ENCODE measurements around the gene ABCA10.
"Not testable (repeated sequence)": the region's sequence is repeated elsewhere in the genome, so short reads cannot be mapped to it uniquely, and the experiment has no call there.

ABCA10 gene

DNA sequence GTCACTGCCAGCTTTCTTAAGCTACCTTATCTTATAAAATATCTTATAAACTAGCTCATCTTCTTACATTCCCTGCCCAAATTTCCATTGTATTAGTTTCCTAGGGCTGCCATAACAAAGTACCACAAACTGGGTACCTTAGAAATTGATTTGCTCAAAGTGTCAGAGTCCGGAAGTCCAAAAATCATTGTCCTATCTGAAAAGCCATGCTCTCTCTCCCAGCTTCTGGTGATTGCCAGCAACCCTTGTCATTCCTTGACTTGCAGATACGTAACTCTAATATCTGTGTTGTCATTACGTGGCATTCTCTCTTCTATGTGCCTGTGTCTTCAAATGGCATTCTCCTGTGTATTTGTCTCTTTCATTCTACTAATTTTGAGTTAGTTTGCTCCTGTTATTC, 2.3 kb upstream of the ABCA10 start:
- no peak for DNase-seq (ENCODE audit: low spot score)

DNA sequence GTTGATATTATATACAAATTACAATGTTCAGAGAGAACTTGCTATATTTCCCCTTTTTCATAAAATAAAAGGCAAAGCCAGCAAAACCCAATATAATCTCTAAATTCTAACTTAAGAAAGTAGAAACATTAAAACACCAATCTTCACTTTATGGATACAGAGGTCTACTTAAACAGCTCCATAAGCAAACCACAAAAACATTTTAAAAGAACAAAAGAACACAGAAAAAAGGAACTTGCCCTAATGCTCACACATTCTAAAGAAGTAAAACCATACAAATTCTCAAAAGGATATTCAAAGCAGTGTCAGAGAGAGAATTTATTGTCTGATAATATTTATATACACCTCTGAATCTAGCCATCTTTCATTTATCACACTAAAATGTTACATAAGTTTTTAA, 606 bp downstream of the ABCA10 start:
- no peak for DNase-seq (ENCODE audit: low spot score)

DNA sequence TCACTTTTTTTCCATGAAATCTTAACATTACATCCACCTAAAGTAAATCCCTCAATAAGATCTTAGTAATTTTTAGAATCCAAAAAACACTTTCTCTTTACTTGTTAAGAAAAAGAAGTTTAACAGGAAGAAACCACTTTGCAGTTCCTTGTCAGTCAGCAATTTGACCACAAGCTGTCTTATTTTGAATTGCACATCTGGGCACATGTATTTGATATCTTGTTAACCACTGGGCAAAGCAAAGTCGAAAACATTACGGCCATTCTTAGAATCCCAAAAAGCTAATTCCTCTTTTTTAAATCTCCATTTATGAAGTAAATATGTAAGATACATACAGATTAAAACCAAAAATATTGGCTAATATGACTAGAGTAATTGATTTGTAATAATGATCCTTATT, 1.1 kb downstream of the ABCA10 start:
- DNase-seq (ENCODE audit: low spot score) = no peak

DNA sequence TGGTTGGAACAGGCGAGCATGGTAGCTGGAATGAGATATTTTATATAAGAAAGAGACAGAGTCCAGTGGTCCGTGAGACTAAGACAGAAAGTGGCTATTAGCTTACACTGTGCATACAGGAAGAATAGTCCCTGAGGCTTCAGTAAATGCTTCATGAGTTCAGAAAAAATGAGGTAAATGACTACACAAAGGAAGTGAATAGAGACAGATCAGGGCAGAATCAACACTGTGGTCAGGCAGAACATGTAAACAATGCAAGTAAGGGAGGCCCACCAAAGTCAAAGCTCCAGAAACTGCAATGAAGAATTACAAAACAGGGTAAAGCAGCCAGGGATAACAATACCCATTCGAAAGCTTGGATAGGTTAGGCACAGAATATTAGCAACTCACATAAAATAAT, 4.8 kb downstream of the ABCA10 start:
- no peak for DNase-seq (ENCODE audit: low spot score)

DNA sequence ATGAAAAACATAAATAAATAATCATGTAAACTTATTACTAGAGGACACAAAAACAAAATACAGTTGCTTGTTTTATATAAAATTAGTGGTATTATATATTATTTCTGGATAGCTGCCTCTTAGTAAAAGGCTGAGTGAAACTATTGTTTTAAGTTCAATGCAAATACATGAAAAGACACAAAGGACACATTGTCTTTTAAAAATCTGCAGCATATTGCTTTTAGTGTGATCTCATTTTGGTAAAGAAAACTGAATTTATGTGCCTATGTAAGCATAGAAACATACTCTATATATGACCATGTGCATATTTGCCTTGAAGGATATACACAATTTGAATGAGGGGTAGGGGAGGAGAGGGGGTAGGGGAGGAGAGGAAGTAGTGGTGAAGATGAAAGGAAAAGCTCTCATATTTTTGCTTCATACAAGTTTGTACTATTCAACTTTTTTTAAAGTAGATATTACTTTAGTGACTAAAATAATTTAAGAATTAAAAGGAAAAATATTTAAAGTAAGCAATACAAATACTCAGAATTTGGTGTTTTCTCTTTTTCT, 5.8 kb downstream of the ABCA10 start:
- DNase-seq (ENCODE audit: low spot score) = no peak

DNA sequence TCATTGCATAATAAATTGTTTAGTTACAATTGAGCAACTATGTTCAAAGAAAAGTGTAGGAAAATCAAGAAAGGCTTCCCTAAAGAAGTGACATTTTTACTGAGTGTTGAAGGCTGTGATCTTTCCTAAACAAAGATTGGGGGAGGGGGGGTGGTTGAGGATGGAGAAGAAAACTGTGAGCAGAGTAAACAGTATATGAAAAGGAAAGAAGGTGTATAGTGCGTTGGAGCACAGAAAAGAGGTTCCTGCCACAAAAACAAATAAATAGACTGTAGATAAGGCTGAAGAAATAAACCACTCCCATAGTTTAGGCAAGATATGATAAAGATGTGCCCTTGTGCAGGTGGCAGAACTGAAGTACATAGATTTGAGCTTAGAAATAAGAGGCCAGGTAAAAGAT, 8.5 kb downstream of the ABCA10 start:
- DNase-seq (ENCODE audit: low spot score) = no peak

DNA sequence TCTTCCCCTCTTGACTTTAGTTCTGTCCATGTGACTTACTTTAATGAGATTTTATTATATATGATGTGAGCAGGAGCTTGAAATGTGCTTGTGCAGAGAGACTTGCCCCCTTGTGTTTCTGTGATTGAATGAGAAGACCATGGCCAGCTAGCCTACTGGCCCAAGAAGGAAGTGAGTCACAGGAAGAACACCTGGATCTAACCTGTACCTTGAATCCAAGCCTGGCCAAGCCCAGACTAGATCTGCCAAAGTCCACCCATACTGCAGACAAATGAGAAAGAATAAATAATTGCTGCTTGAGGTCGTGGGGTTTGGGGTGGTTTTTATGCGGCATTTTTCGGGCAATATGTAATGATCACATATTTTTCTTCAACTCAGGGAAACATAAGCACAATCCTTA, 9.6 kb downstream of the ABCA10 start:
- DNase-seq (ENCODE audit: low spot score) = no peak

DNA sequence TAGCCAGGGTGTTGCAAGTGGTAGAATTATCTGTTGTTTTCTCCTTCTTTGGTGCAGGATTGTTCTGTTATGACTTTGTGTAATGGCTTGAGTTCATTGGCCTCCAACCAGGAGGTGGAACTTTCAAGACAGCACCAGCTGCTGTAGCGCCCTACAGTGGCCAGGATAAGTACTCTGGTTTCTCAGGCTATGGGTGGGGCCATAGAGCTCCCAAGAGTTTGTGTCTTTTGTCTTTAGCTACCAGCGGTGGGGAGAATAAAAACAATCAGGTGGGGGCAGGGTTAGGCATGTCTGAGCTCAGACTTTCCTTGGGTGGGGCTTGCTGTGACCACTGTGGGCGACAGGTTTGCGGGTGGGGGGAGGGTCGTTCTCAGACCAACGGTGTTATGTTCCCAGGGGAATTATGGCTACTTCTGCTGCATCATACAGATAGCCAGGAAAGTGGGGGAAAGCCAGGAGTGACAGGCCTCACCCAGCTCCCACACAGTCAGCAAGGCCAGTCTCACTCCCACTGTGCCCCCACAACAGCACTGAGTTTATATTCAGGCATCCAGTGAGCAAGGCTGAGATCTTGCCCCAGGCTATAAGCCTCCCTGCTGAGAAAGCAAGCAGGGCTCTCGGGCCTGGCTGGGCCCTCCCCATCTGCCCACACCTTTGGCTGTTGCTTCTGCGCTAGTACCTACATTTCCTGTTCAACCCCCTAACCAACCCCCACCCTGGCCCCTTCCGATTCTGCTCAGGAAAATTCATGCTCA, 15.4 kb downstream of the ABCA10 start:
- DNase-seq (ENCODE audit: low spot score) = no peak

DNA sequence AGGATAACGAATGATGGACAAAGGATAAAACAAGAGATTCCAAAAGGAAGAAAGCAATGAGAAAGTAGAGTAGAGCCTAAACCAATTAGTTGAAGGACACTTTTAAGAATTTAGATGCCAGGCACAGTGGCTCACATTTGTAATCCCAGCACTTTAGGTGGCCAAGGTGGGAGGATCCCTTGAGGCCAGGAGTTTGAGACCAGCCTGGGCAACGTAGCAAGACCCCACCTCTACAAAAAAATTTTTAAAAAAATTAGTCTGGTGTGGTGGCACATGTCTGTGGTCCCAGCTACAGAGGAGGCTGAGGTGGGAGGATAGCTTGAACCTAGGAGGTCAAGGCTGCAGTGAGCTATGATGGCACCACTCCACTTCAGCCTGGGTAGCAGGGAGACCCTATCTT, 20.0 kb downstream of the ABCA10 start:
- no peak for DNase-seq (ENCODE audit: low spot score)

DNA sequence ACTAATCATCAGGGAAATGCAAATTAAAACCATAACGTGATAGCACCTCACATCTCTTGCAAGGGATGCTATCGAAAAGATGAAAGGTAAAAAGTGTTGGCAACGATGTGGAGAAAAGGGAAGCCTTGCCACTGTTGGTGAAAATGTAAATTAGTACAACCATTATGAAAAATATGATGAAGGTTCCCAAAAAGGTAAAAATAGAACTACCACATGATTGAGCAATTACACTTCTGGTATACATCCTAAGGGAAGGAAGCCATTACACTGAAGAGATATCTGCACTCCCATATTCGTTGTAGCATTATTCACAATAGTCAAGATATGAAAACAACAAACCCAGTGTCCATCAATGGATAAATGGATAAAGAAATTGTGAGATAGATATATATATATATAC, 21.5 kb downstream of the ABCA10 start:
- DNase-seq (ENCODE audit: low spot score) = no peak

DNA sequence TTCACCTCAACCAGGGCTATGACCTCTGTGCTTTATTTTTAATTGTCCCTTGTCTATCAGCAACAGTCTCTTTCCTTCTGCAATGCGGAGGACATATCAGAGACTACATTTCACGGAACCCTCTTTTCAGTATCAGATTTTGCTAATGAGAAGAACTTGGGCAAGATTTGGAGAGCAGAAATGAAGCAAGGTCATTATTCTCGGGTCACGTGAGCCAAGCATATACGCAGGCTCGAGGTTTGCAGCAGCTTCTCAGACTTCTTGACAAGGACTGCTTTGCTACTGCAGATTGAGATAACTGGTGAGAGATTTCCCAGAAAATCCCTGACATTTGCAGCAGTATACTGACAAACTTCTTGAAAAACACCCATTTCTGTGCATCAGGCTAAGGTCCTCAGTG, 30.4 kb downstream of the ABCA10 start:
- DNase-seq (ENCODE audit: low spot score) = no peak

DNA sequence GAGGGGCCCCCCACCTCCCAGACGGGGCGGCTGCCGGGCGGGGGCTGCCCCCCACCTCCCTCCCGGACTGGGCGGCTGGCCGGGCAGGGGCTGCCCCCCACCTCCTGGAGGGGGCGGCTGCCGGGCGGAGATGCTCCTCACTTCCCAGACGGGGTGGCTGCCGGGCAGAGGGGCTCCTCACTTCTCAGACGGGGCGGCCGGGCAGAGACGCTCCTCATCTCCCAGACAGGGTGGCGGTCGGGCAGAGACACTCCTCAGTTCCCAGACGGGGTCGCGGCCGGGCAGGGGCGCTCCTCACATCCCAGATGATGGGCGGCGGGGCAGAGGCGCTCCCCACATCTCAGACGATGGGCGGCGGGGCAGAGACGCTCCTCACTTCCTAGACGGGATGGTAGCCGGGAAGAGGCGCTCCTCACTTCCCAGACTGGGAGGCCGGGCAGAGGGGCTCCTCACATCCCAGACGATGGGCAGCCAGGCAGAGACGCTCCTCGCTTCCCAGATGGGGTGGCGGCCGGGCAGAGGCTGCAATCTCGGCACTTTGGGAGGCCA, 32.4 kb downstream of the ABCA10 start:
- DNase-seq (ENCODE audit: low spot score) = not testable (repeated sequence)

DNA sequence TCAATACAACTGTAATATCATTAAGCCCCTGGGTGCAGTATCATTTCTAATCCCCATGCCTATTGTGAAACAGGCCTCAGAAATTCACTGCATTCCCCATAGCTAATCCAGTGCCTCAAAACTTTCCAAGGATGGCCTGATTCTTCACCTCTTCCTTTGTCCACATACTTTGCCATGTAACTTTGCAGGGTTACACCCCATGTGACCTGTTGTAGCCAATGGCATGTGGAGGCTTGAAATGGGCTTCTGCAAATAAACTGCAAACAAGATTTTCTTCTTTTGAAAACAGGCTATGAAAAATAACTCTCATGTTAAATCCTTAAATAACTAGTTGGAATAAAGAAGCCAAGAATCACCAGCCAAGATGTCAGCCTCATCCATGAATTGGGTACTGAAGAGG, 35.9 kb downstream of the ABCA10 start:
- no peak for DNase-seq (ENCODE audit: low spot score)

DNA sequence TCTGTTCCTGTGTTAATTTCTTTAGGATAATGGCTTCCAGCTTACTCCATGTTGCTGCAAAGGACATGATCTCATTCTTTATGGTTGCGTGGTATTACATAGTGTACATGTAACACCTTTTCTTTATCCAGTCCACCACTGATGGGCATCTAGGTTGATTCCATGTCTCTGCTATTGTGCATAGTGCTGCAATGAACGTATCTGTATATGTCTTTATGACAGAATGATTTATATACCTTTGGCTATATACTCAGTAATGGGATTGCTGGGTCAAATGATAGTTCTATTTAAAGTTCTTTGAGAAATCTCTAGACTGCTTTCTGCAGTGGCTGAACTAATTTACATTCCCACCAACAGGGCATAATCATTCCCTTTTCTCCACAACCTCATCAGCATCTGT, 39.8 kb downstream of the ABCA10 start:
- DNase-seq (ENCODE audit: low spot score) = no peak

DNA sequence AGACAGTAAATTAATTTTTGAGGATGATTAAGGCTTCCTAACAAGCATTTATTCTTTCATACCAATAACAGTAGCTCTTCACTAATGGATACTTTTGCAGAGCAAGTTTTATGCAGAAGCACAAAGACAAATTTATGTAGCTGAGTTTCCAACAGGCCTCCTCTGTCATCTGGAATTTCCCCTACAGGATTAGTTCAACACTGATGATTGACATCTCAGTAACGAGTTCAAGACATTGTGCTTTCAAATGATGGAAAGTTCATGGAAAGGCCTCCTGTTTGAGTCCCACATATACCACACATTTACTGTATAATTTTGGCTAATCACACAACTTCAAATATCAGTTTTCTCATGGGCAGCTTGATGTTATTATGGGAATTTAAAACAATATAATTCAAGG, 40.6 kb downstream of the ABCA10 start:
- DNase-seq (ENCODE audit: low spot score) = no peak

DNA sequence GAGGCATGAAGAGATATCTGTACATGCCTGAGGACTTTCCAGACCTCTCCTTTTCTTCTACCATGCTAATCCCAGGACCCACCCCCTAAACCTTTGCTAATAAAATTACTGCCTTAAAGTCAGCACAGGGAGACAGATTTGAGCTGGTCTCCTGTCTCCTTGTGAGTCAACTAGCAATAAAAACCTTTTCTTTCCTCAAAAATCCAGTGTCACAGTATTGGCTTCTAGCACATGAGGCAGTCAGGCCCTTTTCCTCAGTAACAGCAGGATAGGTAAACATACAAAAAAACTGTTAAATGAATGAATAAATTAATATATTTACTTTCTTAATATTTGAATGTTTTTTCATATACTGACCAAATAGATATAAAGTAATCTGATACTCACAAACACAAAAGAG, 41.3 kb downstream of the ABCA10 start:
- no peak for DNase-seq (ENCODE audit: low spot score)

DNA sequence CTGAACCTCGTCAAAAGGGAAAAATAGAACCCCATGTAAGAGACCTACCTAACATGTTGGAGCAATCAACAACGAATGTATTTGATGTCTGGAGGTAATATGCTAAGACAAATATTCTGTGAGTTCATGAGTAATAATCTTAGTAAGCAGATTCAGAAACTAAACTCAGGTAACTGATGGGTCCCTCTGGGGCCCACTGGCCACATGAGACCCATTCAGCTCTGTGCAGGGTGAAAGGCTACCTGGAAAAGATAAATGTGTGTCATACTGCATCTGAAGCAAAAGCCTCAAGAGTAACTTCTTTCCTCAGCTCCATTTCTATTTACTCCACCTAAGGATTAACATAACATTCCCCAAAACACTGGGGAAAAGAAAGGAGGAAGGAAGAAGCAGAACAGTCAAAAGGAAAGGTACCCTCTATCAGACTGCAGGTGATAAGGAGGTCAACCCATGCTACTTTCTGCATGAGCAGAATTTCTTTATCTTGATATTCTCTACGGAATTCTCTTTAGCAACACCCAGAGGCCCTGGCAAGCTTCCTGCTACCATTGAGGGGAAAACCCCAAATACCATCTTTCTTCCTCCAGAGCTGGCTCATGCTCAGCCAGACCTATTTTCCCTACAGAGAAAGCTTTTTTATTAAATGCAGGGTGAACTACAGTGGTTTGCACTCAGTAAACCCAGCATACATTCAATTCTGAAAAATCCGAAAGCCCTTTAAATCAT, 49.2 kb downstream of the ABCA10 start:
- no peak for DNase-seq (ENCODE audit: low spot score)

DNA sequence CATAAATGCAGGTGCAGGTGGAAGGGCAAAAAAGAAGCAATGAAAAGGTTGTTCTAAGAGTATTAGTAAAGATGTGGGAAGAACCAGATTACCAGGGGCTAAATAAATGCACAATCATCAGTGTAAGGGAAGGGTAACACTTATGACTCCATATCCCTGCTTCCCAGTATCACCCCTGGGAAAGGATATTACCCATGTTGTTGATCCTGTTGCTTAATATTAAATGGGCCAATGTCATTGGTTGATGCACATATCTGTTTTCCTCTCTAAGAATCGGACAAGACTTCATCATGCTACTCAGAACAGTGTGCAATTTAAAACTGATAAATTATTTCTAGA, 52.2 kb downstream of the ABCA10 start:
- no peak for DNase-seq (ENCODE audit: low spot score)

DNA sequence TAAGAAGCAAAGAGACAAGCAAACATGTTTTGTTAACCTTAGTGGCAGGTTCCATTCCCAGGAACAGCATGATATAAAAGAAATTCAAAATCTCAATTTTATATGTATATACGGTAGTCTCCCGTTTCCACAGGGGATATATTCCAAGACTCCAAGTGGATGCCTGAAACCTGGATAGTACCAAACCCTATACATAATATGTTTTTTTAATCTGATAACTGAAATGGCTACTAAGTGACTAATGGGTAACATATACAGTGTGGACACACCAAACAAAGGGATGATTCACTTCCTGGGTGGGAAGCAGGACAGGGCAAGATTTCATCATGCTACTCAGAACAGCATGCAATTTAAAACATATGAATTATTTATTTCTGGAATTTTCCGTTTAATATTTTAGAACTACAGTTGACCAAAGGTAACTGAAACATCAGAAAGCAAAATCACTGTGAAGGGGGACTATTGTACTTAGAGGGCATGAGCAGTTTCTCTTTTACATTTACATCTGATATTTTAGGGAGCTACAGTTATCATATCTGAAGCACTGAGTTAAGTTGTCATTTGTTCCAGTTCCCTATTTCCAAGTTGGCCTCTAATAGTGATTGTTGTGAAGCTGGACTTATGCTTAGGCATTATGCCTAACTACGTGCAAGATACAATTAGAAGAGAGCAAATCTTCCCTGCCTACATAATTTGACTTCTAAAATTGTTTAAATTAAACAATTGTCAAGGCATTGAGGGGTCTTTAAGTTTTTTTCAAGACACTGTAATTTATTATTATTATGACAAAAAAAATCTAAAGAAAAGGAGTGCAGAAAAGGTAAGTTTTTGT, 52.8 kb downstream of the ABCA10 start:
- no peak for DNase-seq (ENCODE audit: low spot score)

DNA sequence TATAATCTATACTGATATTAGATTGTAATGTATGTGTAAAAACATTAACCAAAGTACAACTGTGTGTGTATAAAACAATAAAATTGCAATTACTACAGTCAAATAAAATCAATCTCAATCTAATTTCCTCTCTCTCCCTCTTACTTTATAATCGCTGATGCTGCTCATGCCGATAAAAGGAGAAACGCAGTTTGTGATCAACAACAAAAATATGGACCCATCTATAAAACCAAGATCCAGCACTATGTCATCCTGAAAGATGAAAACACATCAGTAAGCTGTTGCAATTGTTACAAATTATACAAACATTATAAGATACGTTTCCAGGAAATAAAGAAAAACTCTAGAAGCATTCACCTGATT, 53.4 kb downstream of the ABCA10 start:
- no peak for DNase-seq (ENCODE audit: low spot score)

DNA sequence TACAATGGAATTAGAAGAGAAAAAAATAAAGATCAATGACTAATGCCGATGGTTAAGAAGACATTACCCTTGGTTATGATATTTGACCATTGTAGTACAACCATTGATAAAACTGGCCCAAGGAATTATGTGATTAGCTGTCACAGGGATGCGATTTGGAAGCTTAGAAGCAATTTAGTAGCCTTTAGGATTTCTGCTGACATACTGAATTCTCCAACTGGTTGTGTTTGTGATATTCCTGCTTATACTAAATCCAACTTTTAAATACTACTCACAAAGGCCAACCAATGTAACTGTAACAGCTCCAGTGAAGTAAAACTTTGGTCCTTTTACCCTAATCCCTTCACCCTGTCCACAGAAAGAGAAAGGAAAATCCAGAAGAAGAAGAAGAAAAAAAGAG, 55.5 kb downstream of the ABCA10 start:
- no peak for DNase-seq (ENCODE audit: low spot score)

DNA sequence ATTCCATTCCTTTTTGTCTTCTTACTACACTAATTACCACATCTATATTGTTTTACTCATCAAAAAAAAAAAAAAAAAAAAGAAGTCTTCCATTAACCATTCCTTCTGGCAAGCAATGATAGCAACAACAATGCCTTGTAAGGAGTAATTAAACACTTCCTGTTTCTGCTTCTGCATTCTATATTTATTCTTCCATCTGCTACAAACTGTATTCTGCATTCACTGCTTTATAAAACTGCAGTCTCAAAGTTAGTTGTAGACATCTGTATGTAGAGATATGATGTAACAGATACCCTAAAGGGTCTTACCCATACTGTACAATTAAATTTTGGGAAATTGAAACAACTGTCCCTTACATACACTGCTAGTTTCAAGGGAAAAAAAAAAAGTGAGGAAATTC, 58.2 kb downstream of the ABCA10 start:
- DNase-seq (ENCODE audit: low spot score) = no peak

DNA sequence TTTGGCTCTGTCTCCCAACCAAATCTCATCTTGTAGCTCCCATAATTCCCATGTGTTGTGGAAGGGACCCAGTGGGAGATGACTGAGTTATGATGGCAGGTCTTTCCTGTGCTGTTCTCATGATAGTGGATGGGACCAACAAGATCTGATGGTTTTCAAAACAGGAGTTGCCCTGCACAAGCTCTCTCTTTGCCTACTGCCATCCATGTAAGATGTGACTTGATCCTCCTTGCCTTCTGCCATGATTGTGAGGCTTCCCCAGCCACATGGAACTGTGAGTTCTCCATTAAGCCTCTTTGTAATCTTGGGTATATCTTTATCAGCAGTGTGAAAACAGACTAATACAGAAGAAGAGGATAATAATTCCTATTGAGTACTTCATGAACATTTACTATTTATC, 60.0 kb downstream of the ABCA10 start:
- not testable (repeated sequence) for DNase-seq (ENCODE audit: low spot score)

Measured in CD4-positive, alpha-beta T cell treated with Interleukin-15 for 4 hours (primary cell).